Hematopoietic multipotent progenitor cell treated with erythropoietin and hydrocortisone succinate and interleukin-3 and kit ligand, for 15 days (in vitro differentiated cells): Measurements from ENCODE around the gene PTPN23.
"Not testable (repeated sequence)": the region's sequence is repeated elsewhere in the genome, so short reads cannot be mapped to it uniquely, and the experiment has no call there.

Experiments used
- DNase-seq: peaks from one replicate; pipeline ENCODE4 v3.0.0-alpha.2; 2015; ENCODE audit warnings: low spot score

The PTPN23 gene

GRCh38 chr3:47452453-47453215 is 71.8 kb downstream of the PTPN23 start:
- DNase-seq, result no peak

- no peak for DNase-seq
Observed at GRCh38 chr3:47455806-47456452, 75.1 kb downstream of the PTPN23 start.

GRCh38 chr3:47456984-47457383 is 76.2 kb downstream of the PTPN23 start:
- no peak for DNase-seq

- not testable (repeated sequence) for DNase-seq
Observed at GRCh38 chr3:47459534-47460085, 78.8 kb downstream of the PTPN23 start.
